HepG2 (cell line): ENCODE results near the gene PHF10. TPM values are rescaled to one million over a fixed set of nuclear protein-coding genes. Genes with fewer than 3 reads are reported as not detected.

Source experiments
- AHR ChIP-seq: IDR thresholded peaks from 2 replicates; pipeline ENCODE4 v1.6.1; 2018; ENCODE audit warnings: missing genetic modification reagents, missing compliant biosample characterization
- EED ChIP-seq: sonication (generic); formaldehyde crosslinking; IDR thresholded peaks from 2 replicates; pipeline ENCODE4 v1.5.0; 2020; ENCODE audit warnings: mild to moderate bottlenecking, missing genetic modification reagents
- FOXJ3 ChIP-seq: sonication (generic); formaldehyde crosslinking; IDR thresholded peaks from 2 replicates; pipeline ENCODE4 v1.4.0; 2020; ENCODE audit warnings: missing genetic modification reagents, mild to moderate bottlenecking, borderline replicate concordance
- FOXK1 ChIP-seq: sonication (generic); formaldehyde crosslinking; IDR thresholded peaks from 2 replicates; pipeline ENCODE4 v1.4.0; 2020; ENCODE audit warnings: low read depth, missing genetic modification reagents, borderline replicate concordance
- GZF1 ChIP-seq: sonication (generic); formaldehyde crosslinking; IDR thresholded peaks from 2 replicates; pipeline ENCODE4 v1.5.1; 2020; ENCODE audit warnings: mild to moderate bottlenecking, missing genetic modification reagents
- IRX3 ChIP-seq: sonication (generic); formaldehyde crosslinking; IDR thresholded peaks from 2 replicates; pipeline ENCODE4 v1.8.1; 2023; ENCODE audit warnings: mild to moderate bottlenecking, low read depth, missing genetic modification reagents, borderline replicate concordance
- MAFF ChIP-seq: IDR thresholded peaks from 2 replicates; pipeline ENCODE4 v1.6.1; 2011; ENCODE audit warnings: low read depth, low read length, improper control_type of control experiment
- PLRG1 ChIP-seq: fragments of 450-650 bp; conservative IDR thresholded peaks from 2 replicates; pipeline ENCODE4 v1.6.1; 2016
- SALL2 ChIP-seq: sonication (generic); formaldehyde crosslinking; IDR thresholded peaks from 2 replicates; pipeline ENCODE4 v1.8.1; 2023; ENCODE audit warnings: mild to moderate bottlenecking, missing genetic modification reagents, inconsistent platforms
- ZNF260 ChIP-seq: sonication (generic); formaldehyde crosslinking; IDR thresholded peaks from 2 replicates; pipeline ENCODE4 v1.4.0; 2020; ENCODE audit warnings: missing genetic modification reagents, low read depth, mild to moderate bottlenecking, borderline replicate concordance
- ZNF430 ChIP-seq: sonication (generic); formaldehyde crosslinking; IDR thresholded peaks from 2 replicates; pipeline ENCODE4 v1.9.0; 2021; ENCODE audit warnings: mild to moderate bottlenecking, missing genetic modification reagents
- ZNF775 ChIP-seq: sonication (generic); formaldehyde crosslinking; IDR thresholded peaks from 2 replicates; pipeline ENCODE4 v1.4.0; 2020; ENCODE audit warnings: missing genetic modification reagents, mild to moderate bottlenecking, moderate library complexity, borderline replicate concordance
- ZSCAN30 ChIP-seq: sonication (generic); formaldehyde crosslinking; IDR thresholded peaks from 2 replicates; pipeline ENCODE4 v1.5.0; 2020; ENCODE audit warnings: mild to moderate bottlenecking, missing genetic modification reagents
- polyA plus RNA-seq, 8 experiments: library from polyadenylated mRNA; depleted of rRNA in 3 of 8; stranded (reverse) in 7 of 8; unstranded in 1 of 8; fragments of >200 nt; fragmentation: Illumina TruSeq in 4 of 8; extraction: Trizol in 4 of 8; gene quantifications; 2 replicates each; pipeline versions ENCODE4 v1.2.1 to v1.2.3, GENCODE V29; 2011 to 2016; ENCODE audit warnings: low read depth in 4 of 8, missing spikeins in 1 of 8, mixed read lengths in 1 of 8; ENCODE audit not compliant: insufficient read depth in 1 of 8
- total RNA-seq, 5 experiments: library from RNA; depleted of rRNA; stranded (reverse); fragments of >200 nt; fragmentation: Illumina TruSeq; extraction: Trizol; gene quantifications; 2 replicates each; pipeline ENCODE4 v1.2.3, GENCODE V29; 2016; ENCODE audit warnings: low read depth in 1 of 5
- TF ChIP-seq, protein P1 (sequence below): sonication (generic); formaldehyde crosslinking; conservative IDR thresholded peaks from 2 replicates; pipeline ENCODE4 v1.8.1; 2023; ENCODE audit warnings: missing genetic modification reagents
- TF ChIP-seq, protein P2 (sequence below): sonication (generic); formaldehyde crosslinking; IDR thresholded peaks from 2 replicates; pipeline ENCODE4 v1.9.0; 2021; ENCODE audit warnings: missing genetic modification reagents, borderline replicate concordance
- TF ChIP-seq, protein P3 (sequence below): sonication (generic); formaldehyde crosslinking; IDR thresholded peaks from 2 replicates; pipeline ENCODE4 v1.4.0; 2020; ENCODE audit warnings: missing genetic modification reagents, borderline replicate concordance
- TF ChIP-seq, protein P4 (sequence below): sonication (generic); formaldehyde crosslinking; IDR thresholded peaks from 2 replicates; pipeline ENCODE4 v1.4.0; 2020; ENCODE audit warnings: missing genetic modification reagents, borderline replicate concordance

PHF10 gene
- total and polyA plus RNA-seq, 2 of the 13 experiments (the other 11 are each of a cell fraction or from before 2014, with no cell fraction given) = 42.1 to 84.1 TPM

DNA sequence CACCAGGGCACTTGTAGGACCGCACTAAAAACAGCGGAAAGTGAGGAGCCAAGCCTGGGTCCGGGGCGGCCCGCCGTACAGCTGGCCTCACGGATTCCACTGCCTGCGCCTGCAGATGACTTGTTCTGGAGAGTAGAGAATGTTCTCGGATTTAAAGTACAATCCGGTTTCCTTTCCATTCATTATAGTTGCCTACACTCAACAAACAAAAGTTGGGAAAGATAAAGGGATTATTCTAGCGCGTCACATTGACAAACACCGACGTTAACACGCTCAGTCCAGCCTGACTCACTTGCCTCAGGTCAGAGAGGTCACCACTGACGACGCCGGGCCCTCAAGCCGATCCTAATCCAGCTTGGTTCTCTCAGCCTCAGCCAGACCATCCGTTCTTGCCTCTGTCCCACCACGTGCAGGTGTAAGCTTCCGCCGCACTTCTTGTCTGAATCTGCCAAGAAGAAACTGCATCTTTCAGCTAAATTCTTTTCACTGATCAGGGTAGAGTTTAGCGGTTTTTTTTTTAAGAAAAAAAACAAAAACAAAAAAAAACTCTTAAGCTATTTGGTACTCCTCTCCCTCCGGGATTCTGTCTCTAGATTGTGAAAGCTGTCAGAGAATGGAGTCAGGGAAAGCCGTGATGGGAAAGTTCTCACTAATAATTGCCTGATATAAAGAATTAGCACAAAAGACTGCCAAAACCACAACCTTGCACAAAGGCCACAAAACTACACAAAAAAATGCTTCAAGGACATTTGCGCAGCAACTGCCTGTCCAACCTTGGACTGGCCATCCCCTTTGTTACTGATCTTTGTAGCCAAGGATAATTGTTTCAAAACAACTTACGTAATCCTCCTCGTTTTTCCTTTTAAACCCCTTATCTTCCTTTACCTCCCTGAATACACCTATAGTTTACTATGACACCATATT is 1.1 kb upstream of the PHF10 start (continued):
- 0 out of 2 replicates have a peak, but pooled peaks have one; percentile 74 for TF ChIP-seq AHR
- peak; percentile 73; the same call in 1 of the 2 replicates for TF ChIP-seq ZNF430 (CRISPR knock-in tag)
- TF ChIP-seq, protein P1, sequence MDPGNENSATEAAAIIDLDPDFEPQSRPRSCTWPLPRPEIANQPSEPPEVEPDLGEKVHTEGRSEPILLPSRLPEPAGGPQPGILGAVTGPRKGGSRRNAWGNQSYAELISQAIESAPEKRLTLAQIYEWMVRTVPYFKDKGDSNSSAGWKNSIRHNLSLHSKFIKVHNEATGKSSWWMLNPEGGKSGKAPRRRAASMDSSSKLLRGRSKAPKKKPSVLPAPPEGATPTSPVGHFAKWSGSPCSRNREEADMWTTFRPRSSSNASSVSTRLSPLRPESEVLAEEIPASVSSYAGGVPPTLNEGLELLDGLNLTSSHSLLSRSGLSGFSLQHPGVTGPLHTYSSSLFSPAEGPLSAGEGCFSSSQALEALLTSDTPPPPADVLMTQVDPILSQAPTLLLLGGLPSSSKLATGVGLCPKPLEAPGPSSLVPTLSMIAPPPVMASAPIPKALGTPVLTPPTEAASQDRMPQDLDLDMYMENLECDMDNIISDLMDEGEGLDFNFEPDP (CRISPR knock-in tag) = no peak; the same call in 1 of the 2 replicates
- peak; percentile 65; the same call in 1 of the 2 replicates for TF ChIP-seq ZSCAN30 (CRISPR knock-in tag)
- peak; percentile 21; the same call in 1 of the 2 replicates for TF ChIP-seq IRX3 (CRISPR knock-in tag)
- TF ChIP-seq SALL2 (CRISPR knock-in tag) = peak; percentile 66; the same call in 1 of the 2 replicates
- peak; percentile 42; the same call in 1 of the 2 replicates for TF ChIP-seq MAFF
- TF ChIP-seq FOXJ3 (CRISPR knock-in tag) = peak; percentile 85
- TF ChIP-seq, protein P2, sequence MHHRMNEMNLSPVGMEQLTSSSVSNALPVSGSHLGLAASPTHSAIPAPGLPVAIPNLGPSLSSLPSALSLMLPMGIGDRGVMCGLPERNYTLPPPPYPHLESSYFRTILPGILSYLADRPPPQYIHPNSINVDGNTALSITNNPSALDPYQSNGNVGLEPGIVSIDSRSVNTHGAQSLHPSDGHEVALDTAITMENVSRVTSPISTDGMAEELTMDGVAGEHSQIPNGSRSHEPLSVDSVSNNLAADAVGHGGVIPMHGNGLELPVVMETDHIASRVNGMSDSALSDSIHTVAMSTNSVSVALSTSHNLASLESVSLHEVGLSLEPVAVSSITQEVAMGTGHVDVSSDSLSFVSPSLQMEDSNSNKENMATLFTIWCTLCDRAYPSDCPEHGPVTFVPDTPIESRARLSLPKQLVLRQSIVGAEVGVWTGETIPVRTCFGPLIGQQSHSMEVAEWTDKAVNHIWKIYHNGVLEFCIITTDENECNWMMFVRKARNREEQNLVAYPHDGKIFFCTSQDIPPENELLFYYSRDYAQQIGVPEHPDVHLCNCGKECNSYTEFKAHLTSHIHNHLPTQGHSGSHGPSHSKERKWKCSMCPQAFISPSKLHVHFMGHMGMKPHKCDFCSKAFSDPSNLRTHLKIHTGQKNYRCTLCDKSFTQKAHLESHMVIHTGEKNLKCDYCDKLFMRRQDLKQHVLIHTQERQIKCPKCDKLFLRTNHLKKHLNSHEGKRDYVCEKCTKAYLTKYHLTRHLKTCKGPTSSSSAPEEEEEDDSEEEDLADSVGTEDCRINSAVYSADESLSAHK (CRISPR knock-in tag) = no peak
- TF ChIP-seq, protein P3, sequence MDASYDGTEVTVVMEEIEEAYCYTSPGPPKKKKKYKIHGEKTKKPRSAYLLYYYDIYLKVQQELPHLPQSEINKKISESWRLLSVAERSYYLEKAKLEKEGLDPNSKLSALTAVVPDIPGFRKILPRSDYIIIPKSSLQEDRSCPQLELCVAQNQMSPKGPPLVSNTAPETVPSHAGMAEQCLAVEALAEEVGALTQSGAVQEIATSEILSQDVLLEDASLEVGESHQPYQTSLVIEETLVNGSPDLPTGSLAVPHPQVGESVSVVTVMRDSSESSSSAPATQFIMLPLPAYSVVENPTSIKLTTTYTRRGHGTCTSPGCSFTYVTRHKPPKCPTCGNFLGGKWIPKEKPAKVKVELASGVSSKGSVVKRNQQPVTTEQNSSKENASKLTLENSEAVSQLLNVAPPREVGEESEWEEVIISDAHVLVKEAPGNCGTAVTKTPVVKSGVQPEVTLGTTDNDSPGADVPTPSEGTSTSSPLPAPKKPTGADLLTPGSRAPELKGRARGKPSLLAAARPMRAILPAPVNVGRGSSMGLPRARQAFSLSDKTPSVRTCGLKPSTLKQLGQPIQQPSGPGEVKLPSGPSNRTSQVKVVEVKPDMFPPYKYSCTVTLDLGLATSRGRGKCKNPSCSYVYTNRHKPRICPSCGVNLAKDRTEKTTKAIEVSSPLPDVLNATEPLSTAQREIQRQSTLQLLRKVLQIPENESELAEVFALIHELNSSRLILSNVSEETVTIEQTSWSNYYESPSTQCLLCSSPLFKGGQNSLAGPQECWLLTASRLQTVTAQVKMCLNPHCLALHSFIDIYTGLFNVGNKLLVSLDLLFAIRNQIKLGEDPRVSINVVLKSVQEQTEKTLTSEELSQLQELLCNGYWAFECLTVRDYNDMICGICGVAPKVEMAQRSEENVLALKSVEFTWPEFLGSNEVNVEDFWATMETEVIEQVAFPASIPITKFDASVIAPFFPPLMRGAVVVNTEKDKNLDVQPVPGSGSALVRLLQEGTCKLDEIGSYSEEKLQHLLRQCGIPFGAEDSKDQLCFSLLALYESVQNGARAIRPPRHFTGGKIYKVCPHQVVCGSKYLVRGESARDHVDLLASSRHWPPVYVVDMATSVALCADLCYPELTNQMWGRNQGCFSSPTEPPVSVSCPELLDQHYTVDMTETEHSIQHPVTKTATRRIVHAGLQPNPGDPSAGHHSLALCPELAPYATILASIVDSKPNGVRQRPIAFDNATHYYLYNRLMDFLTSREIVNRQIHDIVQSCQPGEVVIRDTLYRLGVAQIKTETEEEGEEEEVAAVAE (CRISPR knock-in tag) = 0 out of 2 replicates have a peak, but pooled peaks have one; percentile 27
- TF ChIP-seq EED = 0 out of 2 replicates have a peak, but pooled peaks have one; percentile 44
- no peak for TF ChIP-seq ZNF260 (CRISPR knock-in tag)
- no peak; the same call in 1 of the 2 replicates for TF ChIP-seq GZF1 (CRISPR knock-in tag)
- TF ChIP-seq ZNF775 (CRISPR knock-in tag) = peak; percentile 19; the same call in 1 of the 2 replicates
- TF ChIP-seq, protein P4, sequence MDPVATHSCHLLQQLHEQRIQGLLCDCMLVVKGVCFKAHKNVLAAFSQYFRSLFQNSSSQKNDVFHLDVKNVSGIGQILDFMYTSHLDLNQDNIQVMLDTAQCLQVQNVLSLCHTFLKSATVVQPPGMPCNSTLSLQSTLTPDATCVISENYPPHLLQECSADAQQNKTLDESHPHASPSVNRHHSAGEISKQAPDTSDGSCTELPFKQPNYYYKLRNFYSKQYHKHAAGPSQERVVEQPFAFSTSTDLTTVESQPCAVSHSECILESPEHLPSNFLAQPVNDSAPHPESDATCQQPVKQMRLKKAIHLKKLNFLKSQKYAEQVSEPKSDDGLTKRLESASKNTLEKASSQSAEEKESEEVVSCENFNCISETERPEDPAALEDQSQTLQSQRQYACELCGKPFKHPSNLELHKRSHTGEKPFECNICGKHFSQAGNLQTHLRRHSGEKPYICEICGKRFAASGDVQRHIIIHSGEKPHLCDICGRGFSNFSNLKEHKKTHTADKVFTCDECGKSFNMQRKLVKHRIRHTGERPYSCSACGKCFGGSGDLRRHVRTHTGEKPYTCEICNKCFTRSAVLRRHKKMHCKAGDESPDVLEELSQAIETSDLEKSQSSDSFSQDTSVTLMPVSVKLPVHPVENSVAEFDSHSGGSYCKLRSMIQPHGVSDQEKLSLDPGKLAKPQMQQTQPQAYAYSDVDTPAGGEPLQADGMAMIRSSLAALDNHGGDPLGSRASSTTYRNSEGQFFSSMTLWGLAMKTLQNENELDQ (CRISPR knock-in tag) = no peak
- TF ChIP-seq PLRG1 = no peak
- peak; percentile 84 for TF ChIP-seq FOXK1 (CRISPR knock-in tag)
